ENCODE measurements around the gene DEPDC1.
"Not testable (repeated sequence)": the region's sequence is repeated elsewhere in the genome, so short reads cannot be mapped to it uniquely, and the experiment has no call there.

DEPDC1 gene, protein sequence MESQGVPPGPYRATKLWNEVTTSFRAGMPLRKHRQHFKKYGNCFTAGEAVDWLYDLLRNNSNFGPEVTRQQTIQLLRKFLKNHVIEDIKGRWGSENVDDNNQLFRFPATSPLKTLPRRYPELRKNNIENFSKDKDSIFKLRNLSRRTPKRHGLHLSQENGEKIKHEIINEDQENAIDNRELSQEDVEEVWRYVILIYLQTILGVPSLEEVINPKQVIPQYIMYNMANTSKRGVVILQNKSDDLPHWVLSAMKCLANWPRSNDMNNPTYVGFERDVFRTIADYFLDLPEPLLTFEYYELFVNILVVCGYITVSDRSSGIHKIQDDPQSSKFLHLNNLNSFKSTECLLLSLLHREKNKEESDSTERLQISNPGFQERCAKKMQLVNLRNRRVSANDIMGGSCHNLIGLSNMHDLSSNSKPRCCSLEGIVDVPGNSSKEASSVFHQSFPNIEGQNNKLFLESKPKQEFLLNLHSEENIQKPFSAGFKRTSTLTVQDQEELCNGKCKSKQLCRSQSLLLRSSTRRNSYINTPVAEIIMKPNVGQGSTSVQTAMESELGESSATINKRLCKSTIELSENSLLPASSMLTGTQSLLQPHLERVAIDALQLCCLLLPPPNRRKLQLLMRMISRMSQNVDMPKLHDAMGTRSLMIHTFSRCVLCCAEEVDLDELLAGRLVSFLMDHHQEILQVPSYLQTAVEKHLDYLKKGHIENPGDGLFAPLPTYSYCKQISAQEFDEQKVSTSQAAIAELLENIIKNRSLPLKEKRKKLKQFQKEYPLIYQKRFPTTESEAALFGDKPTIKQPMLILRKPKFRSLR

GRCh38 chr1:68496680-68497357 is at the start of gene DEPDC1:
TSS of gene DEPDC1 (minus strand) at chr1:68497082. CDS start at chr1:68496999, 83 bp downstream.
- DNase-seq (ENCODE audit: low read depth), result peak; percentile 66

DNA sequence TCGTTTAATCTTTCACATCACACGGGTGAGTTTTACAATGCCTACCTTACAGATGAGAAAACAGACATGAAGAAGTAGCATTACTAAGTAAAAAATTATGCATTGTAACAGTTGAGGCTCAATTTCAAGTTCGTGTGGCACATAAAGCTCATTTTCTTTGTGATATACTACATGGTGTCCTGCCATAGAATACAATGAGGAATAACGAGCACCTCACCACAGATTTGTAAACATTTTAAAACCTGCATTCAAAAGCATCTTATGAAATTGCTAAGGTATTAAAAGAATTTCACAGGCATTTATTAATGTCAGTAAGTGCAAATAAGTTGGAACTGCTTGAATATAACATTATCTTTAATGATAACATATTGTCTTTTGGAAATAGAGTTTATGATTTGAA is 47.8 kb upstream of the DEPDC1 start:
- DNase-seq (ENCODE audit: low read depth), result no peak

- DNase-seq (ENCODE audit: low read depth), result no peak
These were observed 45.7 kb upstream of the DEPDC1 start for GRCh38 chr1:68542586-68542985.

GRCh38 chr1:68538941-68539340 is 42.1 kb upstream of the DEPDC1 start:
- no peak for DNase-seq (ENCODE audit: low read depth)

DNA sequence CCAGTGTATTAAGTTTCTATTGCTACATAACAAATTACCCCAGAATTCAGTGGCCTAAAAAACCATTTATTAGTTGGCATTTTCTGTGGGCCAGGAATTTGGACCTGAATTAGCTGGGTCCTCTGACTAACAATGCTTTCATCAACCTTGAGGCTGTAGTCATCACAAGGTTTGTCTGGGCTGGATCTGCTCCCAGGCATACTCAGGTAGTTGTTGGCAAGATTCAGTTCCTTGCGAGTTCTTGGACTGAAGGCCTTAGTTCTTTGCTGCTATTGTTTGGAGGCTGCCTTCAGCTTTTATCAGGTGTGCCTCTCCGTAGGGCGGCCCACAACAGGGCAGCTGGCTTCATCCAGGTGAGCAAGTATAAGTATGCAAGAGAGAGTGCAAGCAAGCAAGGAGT is 31.4 kb upstream of the DEPDC1 start:
- DNase-seq (ENCODE audit: low read depth), result no peak

DNA sequence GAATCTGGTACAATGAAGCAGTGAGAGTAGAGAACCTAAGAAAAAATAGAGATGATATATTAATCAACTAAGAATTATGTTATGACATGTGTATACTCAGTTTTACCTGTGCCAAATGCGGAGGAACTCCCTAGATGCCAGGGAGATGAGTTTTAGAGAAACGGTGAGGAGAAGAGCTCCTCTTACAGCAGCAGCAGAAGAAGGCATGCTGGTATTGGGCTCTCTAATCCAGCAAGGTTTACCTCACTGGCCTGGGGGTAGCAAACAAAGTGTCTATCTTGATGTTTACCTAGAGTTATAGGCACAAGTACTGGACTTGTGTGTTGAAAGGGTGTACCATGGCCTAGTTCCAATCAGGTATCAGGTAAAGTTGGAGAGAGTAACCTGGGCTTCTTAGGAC is 28.9 kb upstream of the DEPDC1 start:
- DNase-seq (ENCODE audit: low read depth), result no peak

GRCh38 chr1:68521286-68521685 is 24.4 kb upstream of the DEPDC1 start:
- no peak for DNase-seq (ENCODE audit: low read depth)

GRCh38 chr1:68516066-68516465 is 19.2 kb upstream of the DEPDC1 start:
- no peak for DNase-seq (ENCODE audit: low read depth)

GRCh38 chr1:68511254-68511653 is 14.4 kb upstream of the DEPDC1 start:
- DNase-seq (ENCODE audit: low read depth), result no peak

DNA sequence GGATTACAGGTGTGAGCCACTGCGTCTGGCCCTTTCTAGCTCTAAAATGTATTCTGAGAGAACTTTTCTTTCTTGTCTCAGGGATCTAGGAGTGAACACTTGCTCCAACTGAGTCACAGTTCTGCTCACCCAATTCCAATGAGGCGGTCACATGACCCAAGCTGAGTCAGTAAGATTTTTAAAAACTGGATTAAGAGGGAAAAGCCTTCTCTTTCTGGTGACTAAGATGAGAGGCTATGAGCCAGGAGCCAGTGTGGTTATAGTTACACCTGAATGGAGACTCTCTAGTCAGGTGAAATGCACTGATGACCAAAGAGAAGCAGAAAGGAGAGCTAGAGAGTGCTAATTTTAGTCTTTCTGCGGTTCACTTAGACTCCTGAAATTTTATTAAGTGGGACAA is 9.5 kb upstream of the DEPDC1 start:
- no peak for DNase-seq (ENCODE audit: low read depth)

GRCh38 chr1:68503085-68503484 is 6.2 kb upstream of the DEPDC1 start:
- DNase-seq (ENCODE audit: low read depth), result no peak

- no peak for DNase-seq (ENCODE audit: low read depth)
These were observed 446 bp upstream of the DEPDC1 start for GRCh38 chr1:68497358-68497698.

- no peak for DNase-seq (ENCODE audit: low read depth)
These were observed 758 bp downstream of the DEPDC1 start for GRCh38 chr1:68495968-68496679.

- DNase-seq (ENCODE audit: low read depth), result no peak
These were observed 1.4 kb downstream of the DEPDC1 start for GRCh38 chr1:68495532-68495931.

GRCh38 chr1:68493193-68493592 is 3.7 kb downstream of the DEPDC1 start:
- no peak for DNase-seq (ENCODE audit: low read depth)

- not testable (repeated sequence) for DNase-seq (ENCODE audit: low read depth)
These were observed 4.6 kb downstream of the DEPDC1 start for GRCh38 chr1:68492255-68492654.

GRCh38 chr1:68490046-68490651 is 6.7 kb downstream of the DEPDC1 start:
- DNase-seq (ENCODE audit: low read depth), result no peak

- DNase-seq (ENCODE audit: low read depth), result no peak
These were observed 11.4 kb downstream of the DEPDC1 start for GRCh38 chr1:68485431-68486022.

- DNase-seq (ENCODE audit: low read depth), result no peak
These were observed 12.3 kb downstream of the DEPDC1 start for GRCh38 chr1:68484618-68485017.

GRCh38 chr1:68481041-68481440 is 15.8 kb downstream of the DEPDC1 start:
- no peak for DNase-seq (ENCODE audit: low read depth)

GRCh38 chr1:68479501-68479900 is 17.4 kb downstream of the DEPDC1 start:
- DNase-seq (ENCODE audit: low read depth), result no peak

All from T-helper 22 cell (primary cell).